GM12878 (cell line): Measurements from ENCODE around the gene SPTBN2. TPM values are rescaled to one million over a fixed set of nuclear protein-coding genes. Genes with fewer than 3 reads are reported as not detected.

Experiments used
- ATF2 ChIP-seq: IDR thresholded peaks from 2 replicates; pipeline ENCODE4 v1.6.1; 2012; ENCODE audit warnings: low read length, inconsistent platforms
- CTCF ChIP-seq, 3 experiments: IDR thresholded peaks in 2 of 3; conservative IDR thresholded peaks in 1 of 3; 2 replicates each; pipeline ENCODE4 v1.5.1; 2011; ENCODE audit warnings: low read depth in 3 of 3, low read length in 3 of 3, mild to moderate bottlenecking in 3 of 3, control low read depth in 2 of 3, moderate library complexity in 2 of 3, inconsistent platforms in 1 of 3, mixed read lengths in 1 of 3; ENCODE audit not compliant: control insufficient read depth in 2 of 3, insufficient read depth in 1 of 3; ENCODE audit errors: extremely low read depth in 1 of 3
- HDGF ChIP-seq: fragments of 450-650 bp; IDR thresholded peaks from 2 replicates; pipeline ENCODE4 v1.6.1; 2016; ENCODE audit warnings: antibody characterized with exemption
- IRF4 ChIP-seq: IDR thresholded peaks from 2 replicates; pipeline ENCODE4 v1.6.1; 2011; ENCODE audit warnings: low read depth, low read length
- MTA2 ChIP-seq: fragments of 450-650 bp; IDR thresholded peaks from 2 replicates; pipeline ENCODE4 v1.6.1; 2016; ENCODE audit warnings: low read depth, mild to moderate bottlenecking, moderate library complexity
- MYB ChIP-seq: fragments of 150-350 bp; IDR thresholded peaks from 2 replicates; pipeline ENCODE4 v1.6.1; 2014; ENCODE audit warnings: mild to moderate bottlenecking, low read depth, low read length, borderline replicate concordance
- PRDM15 ChIP-seq: fragments of 450-650 bp; formaldehyde crosslinking; IDR thresholded peaks from 2 replicates; pipeline ENCODE4 v1.4.0; 2020; ENCODE audit warnings: mild to moderate bottlenecking, moderate library complexity
- polyA plus RNA-seq, 11 experiments: library from polyadenylated mRNA; depleted of rRNA in 4 of 11; unstranded in 6 of 11; stranded (reverse) in 5 of 11; fragments of >200 nt; fragmentation: Nextera tagmentation in 4 of 11; fragmentation: Illumina TruSeq in 1 of 11; extraction: Ambion mirVana in 4 of 11; extraction: Trizol in 1 of 11; gene quantifications; 1 replicate in 1 of 11; 2 replicates in 10 of 11; pipeline versions ENCODE4 v1.2.1 to v1.2.3, GENCODE V29; 2011 to 2016; ENCODE audit warnings: inconsistent platforms in 2 of 11, missing spikeins in 2 of 11, low read depth in 1 of 11
- total RNA-seq, 4 experiments: library from RNA; depleted of rRNA in 3 of 4; stranded (reverse); fragments of >200 nt in 3 of 4; fragmentation: Illumina TruSeq in 1 of 4; extraction: Trizol in 1 of 4; gene quantifications; 2 replicates each; pipeline versions ENCODE4 v1.2.1 to v1.2.3, GENCODE V29; 2013 to 2021

The SPTBN2 gene
- total and polyA plus RNA-seq, 10 of the 15 experiments (the other 5 are each of a cell fraction or from before 2014, with no cell fraction given), result 0.38 to 1.0 (median 0.69) TPM; not detected in 5

DNA sequence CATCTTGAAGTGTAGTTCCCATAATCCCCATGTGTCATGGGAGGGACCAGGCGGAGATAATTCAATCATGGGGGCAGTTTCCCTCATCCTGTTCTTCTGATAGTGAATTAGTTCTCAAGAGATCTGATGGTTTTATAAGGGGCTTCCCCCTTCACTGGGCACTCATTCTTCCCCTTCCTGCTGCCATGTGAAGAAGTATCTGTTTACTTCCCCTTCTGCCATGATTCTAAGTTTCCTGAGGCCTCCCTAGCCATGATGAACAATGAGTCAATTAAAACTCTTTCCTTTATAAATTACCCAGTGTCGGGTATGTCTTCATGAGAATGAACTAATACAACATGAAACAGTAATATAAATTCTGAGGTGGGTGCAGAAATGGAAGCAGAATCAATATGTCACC, 12.1 kb upstream of the SPTBN2 start (continued):
- no peak for TF ChIP-seq CTCF (IDR thresholded peaks at IDR 0.05 in 2 of 3, conservative IDR thresholded peaks at IDR 0.05 in 1 of 3; ENCODE audit: control insufficient read depth in 2 of 3, extremely low read depth in 1 of 3, insufficient read depth in 1 of 3, low read depth in 3 of 3, low read length in 3 of 3)
- TF ChIP-seq PRDM15 (CRISPR knock-in tag), result no peak
- no peak for TF ChIP-seq IRF4
- TF ChIP-seq MTA2, result no peak
- TF ChIP-seq ATF2, result no peak
- TF ChIP-seq HDGF, result no peak
- TF ChIP-seq MYB, result no peak
